ENCODE results near the gene TGDS.
"Not testable (repeated sequence)": the region's sequence is repeated elsewhere in the genome, so short reads cannot be mapped to it uniquely, and the experiment has no call there.

TGDS gene

GRCh38 chr13:94553766-94554165 is 42.2 kb downstream of the TGDS start:
- no peak for DNase-seq (ENCODE audit: low read depth in 2 of 3, low spot score in 2 of 3)

GRCh38 chr13:94552095-94552494 is 43.9 kb downstream of the TGDS start:
- DNase-seq (ENCODE audit: low read depth in 2 of 3, low spot score in 2 of 3), result no peak

GRCh38 chr13:94550062-94550738 is 45.8 kb downstream of the TGDS start:
- no peak for DNase-seq (ENCODE audit: low read depth in 2 of 3, low spot score in 2 of 3)

- peak; percentile 86 to 98 (median 97) for DNase-seq (ENCODE audit: low read depth in 2 of 3, low spot score in 2 of 3)
Measured at GRCh38 chr13:94549232-94550061, 46.5 kb downstream of the TGDS start.

- peak in 1 of 3 experiments; percentile 8 for DNase-seq (ENCODE audit: low read depth in 2 of 3, low spot score in 2 of 3)
Measured at GRCh38 chr13:94548821-94549231, 47.1 kb downstream of the TGDS start.

GRCh38 chr13:94548382-94548781 is 47.6 kb downstream of the TGDS start:
- DNase-seq (ENCODE audit: low read depth in 2 of 3, low spot score in 2 of 3), result peak in 1 of 3 experiments; percentile 2

- DNase-seq (ENCODE audit: low read depth in 2 of 3, low spot score in 2 of 3), result no peak
Measured at GRCh38 chr13:94546061-94546839, 49.7 kb downstream of the TGDS start.

- DNase-seq (ENCODE audit: low read depth in 2 of 3, low spot score in 2 of 3), result no peak
Measured at GRCh38 chr13:94544922-94545321, 51.0 kb downstream of the TGDS start.

- no peak for DNase-seq (ENCODE audit: low read depth in 2 of 3, low spot score in 2 of 3)
Measured at GRCh38 chr13:94542917-94543316, 53.0 kb downstream of the TGDS start.

- no peak for DNase-seq (ENCODE audit: low read depth in 2 of 3, low spot score in 2 of 3)
Measured at GRCh38 chr13:94537740-94538630, 58.0 kb downstream of the TGDS start.

- DNase-seq (ENCODE audit: low read depth in 2 of 3, low spot score in 2 of 3), result no peak
Measured at GRCh38 chr13:94535775-94536174, 60.2 kb downstream of the TGDS start.

- DNase-seq (ENCODE audit: low read depth in 2 of 3, low spot score in 2 of 3), result no peak
Measured at GRCh38 chr13:94535231-94535630, 60.7 kb downstream of the TGDS start.

- DNase-seq (ENCODE audit: low read depth in 2 of 3, low spot score in 2 of 3), result no peak
Measured at GRCh38 chr13:94534166-94534565, 61.8 kb downstream of the TGDS start.

GRCh38 chr13:94532278-94532677 is 63.7 kb downstream of the TGDS start:
- not testable (repeated sequence) for DNase-seq (ENCODE audit: low read depth in 2 of 3, low spot score in 2 of 3)

- not testable (repeated sequence) for DNase-seq (ENCODE audit: low read depth in 2 of 3, low spot score in 2 of 3)
Measured at GRCh38 chr13:94526956-94527355, 69.0 kb downstream of the TGDS start.

GRCh38 chr13:94525781-94526180 is 70.2 kb downstream of the TGDS start:
- DNase-seq (ENCODE audit: low read depth in 2 of 3, low spot score in 2 of 3), result no peak

GRCh38 chr13:94524407-94524806 is 71.5 kb downstream of the TGDS start:
- no peak for DNase-seq (ENCODE audit: low read depth in 2 of 3, low spot score in 2 of 3)
